Neural cell (in vitro differentiated cells): ENCODE data around the gene ASIC3.

Source experiments
- CTCF ChIP-seq: fragments of 450-650 bp; IDR thresholded peaks from 2 replicates; pipeline ENCODE4 v1.5.1; 2014; ENCODE audit warnings: antibody characterized with exemption, mild to moderate bottlenecking, moderate library complexity; ENCODE audit not compliant: poor library complexity, severe bottlenecking
- EP300 ChIP-seq: fragments of 450-650 bp; conservative IDR thresholded peaks from 2 replicates; pipeline ENCODE4 v1.6.1; 2014; ENCODE audit warnings: antibody characterized with exemption, mild to moderate bottlenecking, moderate library complexity; ENCODE audit not compliant: poor library complexity, severe bottlenecking
- EZH2 ChIP-seq: fragments of 200-600, 300-800 bp; shearing (Covaris generic), sonication (generic); IDR thresholded peaks from 2 replicates; pipeline ENCODE4 v1.6.1; 2014; ENCODE audit warnings: antibody characterized with exemption, low read length, borderline replicate concordance, mild to moderate bottlenecking; ENCODE audit not compliant: insufficient read depth, poor library complexity, severe bottlenecking
- MXI1 ChIP-seq: fragments of 450-650 bp; conservative IDR thresholded peaks from 2 replicates; pipeline ENCODE4 v1.6.1; 2014; ENCODE audit warnings: antibody characterized with exemption, mild to moderate bottlenecking; ENCODE audit not compliant: poor library complexity, severe bottlenecking
- POLR2AphosphoS5 ChIP-seq: IDR thresholded peaks from 2 replicates; pipeline ENCODE4 v1.6.1; 2012
- RAD21 ChIP-seq: fragments of 450-650 bp; conservative IDR thresholded peaks from 2 replicates; pipeline ENCODE4 v1.6.1; 2014; ENCODE audit warnings: antibody characterized with exemption, mild to moderate bottlenecking, moderate library complexity
- REST ChIP-seq: IDR thresholded peaks from 2 replicates; pipeline ENCODE4 v1.6.1; 2012; ENCODE audit warnings: borderline replicate concordance

GRCh38 chr7:151032936-151033863 is 15.1 kb upstream of the ASIC3 start:
- TF ChIP-seq CTCF (no peak), EZH2 (no peak), REST (no peak), POLR2AphosphoS5 (no peak), RAD21 (no peak), MXI1 (no peak), EP300 (no peak)
